DND-41 (cell line): ENCODE data around the gene PTGES.

Source experiments
- EZH2 ChIP-seq: IDR thresholded peaks from 3 replicates; pipeline ENCODE4 v1.6.1; 2012; ENCODE audit warnings: borderline replicate concordance, low read depth, mild to moderate bottlenecking, moderate library complexity, low read length, inconsistent platforms; ENCODE audit not compliant: severe bottlenecking
- TF ChIP-seq, protein P1 (sequence below): IDR thresholded peaks from 2 replicates; pipeline ENCODE4 v1.5.1; 2012; ENCODE audit warnings: borderline replicate concordance, low read length, moderate library complexity, mild to moderate bottlenecking; ENCODE audit not compliant: poor library complexity, severe bottlenecking; ENCODE audit errors: extremely low read depth

DNA sequence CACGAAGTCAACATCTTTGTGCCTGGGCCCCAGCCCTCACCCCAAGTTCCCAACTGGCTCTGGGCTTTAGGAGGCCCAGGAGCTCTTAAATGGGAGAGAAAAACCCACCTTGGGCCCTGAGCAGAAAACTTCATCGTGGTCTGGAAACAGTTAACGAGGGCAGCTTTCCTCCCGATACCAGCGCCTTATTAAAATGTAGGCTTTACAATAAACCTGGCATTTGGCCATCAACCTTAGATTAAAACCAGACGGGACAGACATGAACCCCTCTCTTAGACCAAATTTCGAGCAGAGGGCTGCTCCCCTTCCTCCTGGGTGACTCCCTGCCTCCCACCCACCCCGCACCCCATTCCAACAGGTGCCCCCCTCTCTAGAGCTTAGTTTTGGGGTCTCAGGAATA lies 48.0 kb downstream of the PTGES start:
- TF ChIP-seq, protein P1, sequence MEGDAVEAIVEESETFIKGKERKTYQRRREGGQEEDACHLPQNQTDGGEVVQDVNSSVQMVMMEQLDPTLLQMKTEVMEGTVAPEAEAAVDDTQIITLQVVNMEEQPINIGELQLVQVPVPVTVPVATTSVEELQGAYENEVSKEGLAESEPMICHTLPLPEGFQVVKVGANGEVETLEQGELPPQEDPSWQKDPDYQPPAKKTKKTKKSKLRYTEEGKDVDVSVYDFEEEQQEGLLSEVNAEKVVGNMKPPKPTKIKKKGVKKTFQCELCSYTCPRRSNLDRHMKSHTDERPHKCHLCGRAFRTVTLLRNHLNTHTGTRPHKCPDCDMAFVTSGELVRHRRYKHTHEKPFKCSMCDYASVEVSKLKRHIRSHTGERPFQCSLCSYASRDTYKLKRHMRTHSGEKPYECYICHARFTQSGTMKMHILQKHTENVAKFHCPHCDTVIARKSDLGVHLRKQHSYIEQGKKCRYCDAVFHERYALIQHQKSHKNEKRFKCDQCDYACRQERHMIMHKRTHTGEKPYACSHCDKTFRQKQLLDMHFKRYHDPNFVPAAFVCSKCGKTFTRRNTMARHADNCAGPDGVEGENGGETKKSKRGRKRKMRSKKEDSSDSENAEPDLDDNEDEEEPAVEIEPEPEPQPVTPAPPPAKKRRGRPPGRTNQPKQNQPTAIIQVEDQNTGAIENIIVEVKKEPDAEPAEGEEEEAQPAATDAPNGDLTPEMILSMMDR = no peak
- TF ChIP-seq EZH2 = no peak
